HAP-1 (cell line): ENCODE data around the gene SGF29.
"Not testable (repeated sequence)": the region's sequence is repeated elsewhere in the genome, so short reads cannot be mapped to it uniquely, and the experiment has no call there.

Experiments
- DNase-seq, 2 experiments: peaks; one replicate each; pipeline ENCODE4 v3.0.0-alpha.2; 2016 to 2020; ENCODE audit warnings: low spot score in 2 of 2
- H3K27me3 ChIP-seq: fragments of 250-450 bp; sonication (Bioruptor Pico); 2 replicates; pipeline ENCODE4 v1.5.1; 2020; ENCODE audit warnings: low read depth, mild to moderate bottlenecking, moderate library complexity
- H3K36me3 ChIP-seq: fragments of 250-450 bp; sonication (Bioruptor Pico); replicated peaks from 2 replicates; pipeline ENCODE4 v1.5.1; 2020; ENCODE audit warnings: mild to moderate bottlenecking
- H3K4me1 ChIP-seq: fragments of 250-450 bp; sonication (Bioruptor Pico); 2 replicates; pipeline ENCODE4 v1.5.1; 2020; ENCODE audit warnings: mild to moderate bottlenecking
- H3K4me3 ChIP-seq: fragments of 250-450 bp; sonication (Bioruptor Pico); 2 replicates; pipeline ENCODE4 v1.5.1; 2020; ENCODE audit warnings: mild to moderate bottlenecking, moderate library complexity
- H3K9me3 ChIP-seq: fragments of 250-450 bp; sonication (Bioruptor Pico); 2 replicates; pipeline ENCODE4 v1.5.1; 2020; ENCODE audit warnings: mild to moderate bottlenecking, moderate library complexity
- in situ Hi-C: fragments of 300-500 bp; cut with MboI; formaldehyde crosslinking; loops from 3 replicates; pipeline ENCODE4 v1.14.3; 2020; ENCODE audit warnings: low sequenced_read_pairs, inconsistent platforms, mixed read lengths

SGF29 gene

GRCh38 chr16:28563218-28563617, 9.5 kb downstream of the SGF29 start:
- H3K36me3 ChIP-seq, result peaks cover 3% of the 10 kb centered on the region
- no peaks in the 10 kb centered on the region for H3K27me3 ChIP-seq
- no peak for DNase-seq
- H3K4me1 ChIP-seq, result no peaks in the 10 kb centered on the region
- peaks cover 3% of the 10 kb centered on the region; the same call in 1 of the 2 replicates for H3K9me3 ChIP-seq
- in situ Hi-C loops, result no loop called here
- no peak overlapping the region for H3K4me3 ChIP-seq

GRCh38 chr16:28566233-28566925, 12.7 kb downstream of the SGF29 start:
- H3K36me3 ChIP-seq, in situ Hi-C loops, H3K27me3 ChIP-seq, H3K4me3 ChIP-seq, H3K4me1 ChIP-seq, DNase-seq, H3K9me3 ChIP-seq: not testable (repeated sequence)

- in situ Hi-C loops, result no loop called here
- Histone ChIP-seq H3K4me3 (no peak overlapping the region), H3K27me3 (no peaks in the 10 kb centered on the region), H3K9me3 (peaks cover 3% of the 10 kb centered on the region; the same call in 1 of the 2 replicates), H3K36me3 (no peaks in the 10 kb centered on the region), H3K4me1 (no peaks in the 10 kb centered on the region)
- DNase-seq, result no peak
Measured at GRCh38 chr16:28567292-28567691, 13.6 kb downstream of the SGF29 start.

GRCh38 chr16:28569021-28569420, 15.3 kb downstream of the SGF29 start:
- no peaks in the 10 kb centered on the region for H3K4me1 ChIP-seq
- H3K36me3 ChIP-seq, result no peaks in the 10 kb centered on the region
- H3K27me3 ChIP-seq, result no peaks in the 10 kb centered on the region
- in situ Hi-C loops, result no loop called here
- no peak overlapping the region for H3K4me3 ChIP-seq
- DNase-seq, result no peak
- H3K9me3 ChIP-seq, result peaks cover 3% of the 10 kb centered on the region; the same call in 1 of the 2 replicates

GRCh38 chr16:28569968-28570752, 16.4 kb downstream of the SGF29 start:
- H3K27me3 ChIP-seq, result no peaks in the 10 kb centered on the region
- in situ Hi-C loops, result no loop called here
- no peaks in the 10 kb centered on the region for H3K36me3 ChIP-seq
- no peaks in the 10 kb centered on the region for H3K4me1 ChIP-seq
- H3K4me3 ChIP-seq, result no peak overlapping the region
- no peak for DNase-seq
- H3K9me3 ChIP-seq, result peaks cover 3% of the 10 kb centered on the region; the same call in 1 of the 2 replicates

- Histone ChIP-seq H3K36me3 (no peaks in the 10 kb centered on the region), H3K27me3 (no peaks in the 10 kb centered on the region), H3K4me3 (no peak overlapping the region), H3K9me3 (no peaks in the 10 kb centered on the region), H3K4me1 (no peaks in the 10 kb centered on the region)
- DNase-seq, result no peak
- in situ Hi-C loops, result no loop called here
Measured at GRCh38 chr16:28572696-28573510, 19.2 kb downstream of the SGF29 start.

- Histone ChIP-seq H3K4me1 (no peaks in the 10 kb centered on the region), H3K4me3 (no peak overlapping the region), H3K27me3 (no peaks in the 10 kb centered on the region), H3K9me3 (no peaks in the 10 kb centered on the region), H3K36me3 (no peaks in the 10 kb centered on the region)
- in situ Hi-C loops, result no loop called here
- no peak for DNase-seq
Measured at GRCh38 chr16:28573738-28574718, 20.3 kb downstream of the SGF29 start.

- in situ Hi-C loops, result loop anchor here (25.0 kb wide), 1 partner anchor 263 kb away; no protein-coding TSS in a partner anchor
Measured at GRCh38 chr16:28574925-28575324, 21.2 kb downstream of the SGF29 start.

GRCh38 chr16:28575446-28576109, 21.9 kb downstream of the SGF29 start:
- Histone ChIP-seq H3K36me3 (no peaks in the 10 kb centered on the region), H3K27me3 (no peaks in the 10 kb centered on the region)
- no peak for DNase-seq

More at GRCh38 chr16:28574925-28575324, 21.2 kb downstream of the SGF29 start:
- H3K4me3 ChIP-seq, result no peak overlapping the region
- H3K9me3 ChIP-seq, result no peaks in the 10 kb centered on the region
- no peaks in the 10 kb centered on the region for H3K36me3 ChIP-seq
- H3K27me3 ChIP-seq, result no peaks in the 10 kb centered on the region
- no peaks in the 10 kb centered on the region for H3K4me1 ChIP-seq
- no peak for DNase-seq

GRCh38 chr16:28580726-28581315, 27.1 kb downstream of the SGF29 start:
- H3K27me3 ChIP-seq, result no peaks in the 10 kb centered on the region
- H3K4me3 ChIP-seq, result no peak overlapping the region
- in situ Hi-C loops, result loop anchor here (25.0 kb wide), 1 partner anchor 269 kb away; no protein-coding TSS in a partner anchor
- no peaks in the 10 kb centered on the region for H3K9me3 ChIP-seq
- H3K36me3 ChIP-seq, result no peaks in the 10 kb centered on the region; the same call in 1 of the 2 replicates
- no peak for DNase-seq
- no peaks in the 10 kb centered on the region for H3K4me1 ChIP-seq

More at GRCh38 chr16:28575446-28576109, 21.9 kb downstream of the SGF29 start:
- no peaks in the 10 kb centered on the region for H3K4me1 ChIP-seq
- H3K4me3 ChIP-seq, result no peak overlapping the region
- in situ Hi-C loops, result loop anchor here (25.0 kb wide), 1 partner anchor 263 kb away; no protein-coding TSS in a partner anchor
- H3K9me3 ChIP-seq, result no peaks in the 10 kb centered on the region

GRCh38 chr16:28585674-28586073, 32.0 kb downstream of the SGF29 start:
- H3K4me1 ChIP-seq, result no peaks in the 10 kb centered on the region
- in situ Hi-C loops, result loop anchor here (25.0 kb wide), 1 partner anchor 273 kb away; no protein-coding TSS in a partner anchor
- peak in 1 of 2 experiments; percentile 32 for DNase-seq
- no peaks in the 10 kb centered on the region; the same call in 1 of the 2 replicates for H3K36me3 ChIP-seq
- H3K27me3 ChIP-seq, result no peaks in the 10 kb centered on the region
- H3K4me3 ChIP-seq, result no peak overlapping the region
- no peaks in the 10 kb centered on the region for H3K9me3 ChIP-seq

GRCh38 chr16:28586466-28586865, 32.7 kb downstream of the SGF29 start:
- DNase-seq, result no peak
- no peaks in the 10 kb centered on the region for H3K27me3 ChIP-seq
- H3K9me3 ChIP-seq, result no peaks in the 10 kb centered on the region
- no peaks in the 10 kb centered on the region for H3K4me1 ChIP-seq
- H3K4me3 ChIP-seq, result no peak overlapping the region
- in situ Hi-C loops, result loop anchor here (25.0 kb wide), 1 partner anchor 274 kb away; no protein-coding TSS in a partner anchor
- H3K36me3 ChIP-seq, result no peaks in the 10 kb centered on the region; the same call in 1 of the 2 replicates
